GM06990 (cell line): Measurements from ENCODE around the gene HTR6.

ENCODE experiments used
- DNase-seq: peaks from one replicate; pipeline ENCODE4 v3.0.0-alpha.2; 2011; ENCODE audit not compliant: insufficient read length; ENCODE audit errors: extremely low read depth
- H3K27me3 ChIP-seq: replicated peaks from 2 replicates; pipeline ENCODE4 v1.6.0; 2011; ENCODE audit warnings: low read length; ENCODE audit not compliant: control insufficient read depth, insufficient read depth
- H3K36me3 ChIP-seq: 2 replicates; pipeline ENCODE4 v1.5.1; 2011; ENCODE audit warnings: low read length; ENCODE audit not compliant: control insufficient read depth, insufficient read depth
- H3K4me3 ChIP-seq: replicated peaks from 2 replicates; pipeline ENCODE4 v1.5.1; 2011; ENCODE audit warnings: low read depth, mild to moderate bottlenecking, control low read depth, low read length
- CTCF ChIP-seq: IDR thresholded peaks from 2 replicates; pipeline ENCODE4 v1.5.1; 2011; ENCODE audit warnings: low read length, control low read depth, mild to moderate bottlenecking, inconsistent platforms; ENCODE audit not compliant: insufficient read depth, poor library complexity, severe bottlenecking

Gene HTR6

GRCh38 chr1:19619697-19620384 lies 44.8 kb upstream of the HTR6 start:
- Histone ChIP-seq H3K36me3 (peaks cover 6% of the 10 kb centered on the region), H3K4me3 (no peak overlapping the region), H3K27me3 (no peaks in the 10 kb centered on the region)
- TF ChIP-seq CTCF, result no peak
- DNase-seq, result no peak

GRCh38 chr1:19620786-19621185 lies 43.9 kb upstream of the HTR6 start:
- no peak overlapping the region for H3K4me3 ChIP-seq
- TF ChIP-seq CTCF, result no peak
- peaks cover 6% of the 10 kb centered on the region for H3K36me3 ChIP-seq
- no peak for DNase-seq
- no peaks in the 10 kb centered on the region for H3K27me3 ChIP-seq

- Histone ChIP-seq H3K4me3 (no peak overlapping the region), H3K27me3 (no peaks in the 10 kb centered on the region), H3K36me3 (peaks cover 7% of the 10 kb centered on the region)
- no peak for TF ChIP-seq CTCF
- no peak for DNase-seq
Observed at GRCh38 chr1:19621274-19621950, 43.3 kb upstream of the HTR6 start.

GRCh38 chr1:19622204-19622603 lies 42.5 kb upstream of the HTR6 start:
- no peaks in the 10 kb centered on the region for H3K27me3 ChIP-seq
- DNase-seq, result no peak
- peaks cover 11% of the 10 kb centered on the region for H3K36me3 ChIP-seq
- no peak for TF ChIP-seq CTCF
- H3K4me3 ChIP-seq, result no peak overlapping the region

GRCh38 chr1:19623523-19623922 lies 41.2 kb upstream of the HTR6 start:
- Histone ChIP-seq H3K27me3 (no peaks in the 10 kb centered on the region), H3K4me3 (no peak overlapping the region), H3K36me3 (peaks cover 13% of the 10 kb centered on the region)
- TF ChIP-seq CTCF, result no peak
- DNase-seq, result no peak
